Stimulated activated effector memory CD8-positive, alpha-beta T cell treated with anti-CD3 and anti-CD28 coated beads, Interleukin-12 subunit alpha, Interleukin-12 subunit beta, amount 100 ng/mL, for 72 hours (primary cell): ENCODE results near the gene HIPK2.

ENCODE experiments used
- ATAC-seq: fragments of 150-1000 bp; cut with Tn5 transposase; 2 replicates; pipeline ENCODE4 v1.10.0; 2021
- DNase-seq, 2 donors: peaks; one replicate each; pipeline ENCODE4 v3.0.0; 2021 to 2022; ENCODE audit warnings: low spot score in 2 of 2
- H3K27ac Mint-ChIP-seq: one replicate; pipeline ENCODE4 v1.8.0; 2022; ENCODE audit warnings: mild to moderate bottlenecking, mixed read lengths
- H3K36me3 Mint-ChIP-seq: one replicate; pipeline ENCODE4 v1.8.0; 2022; ENCODE audit warnings: mild to moderate bottlenecking, mixed read lengths
- H3K4me1 Mint-ChIP-seq: one replicate; pipeline ENCODE4 v1.8.0; 2022; ENCODE audit warnings: mixed read lengths
- H3K4me3 Mint-ChIP-seq: one replicate; pipeline ENCODE4 v1.8.0; 2022; ENCODE audit warnings: mild to moderate bottlenecking, mixed read lengths
- H3K9me3 Mint-ChIP-seq: one replicate; pipeline ENCODE4 v1.8.0; 2022; ENCODE audit warnings: mixed read lengths

Gene HIPK2

GRCh38 chr7:139523199-139523941 is 254.4 kb downstream of the HIPK2 start, which contains the start of gene CLEC2L:
Gene CLEC2L, plus strand, starts transcription at chr7:139523685. Its CDS starts 243 bp downstream, at chr7:139523928.
- H3K4me1 Mint-ChIP-seq, result no peaks in the 10 kb centered on the region
- H3K27ac Mint-ChIP-seq, result no peak within 1 kb of the TSS
- DNase-seq (no peak), ATAC-seq (peak; percentile 47)
- H3K36me3 Mint-ChIP-seq, result no peaks in the 10 kb centered on the region
- no peaks in the 10 kb centered on the region for H3K9me3 Mint-ChIP-seq
- H3K4me3 Mint-ChIP-seq, result no peak within 1 kb of the TSS

GRCh38 chr7:139522830-139523198 is 255.0 kb downstream of the HIPK2 start:
- Mint-ChIP-seq H3K36me3 (no peaks in the 10 kb centered on the region), H3K4me3 (no peak overlapping the region), H3K4me1 (no peaks in the 10 kb centered on the region), H3K27ac (no peak overlapping the region), H3K9me3 (no peaks in the 10 kb centered on the region)
- ATAC-seq (no peak), DNase-seq (no peak)

- Mint-ChIP-seq H3K9me3 (no peaks in the 10 kb centered on the region), H3K27ac (no peak overlapping the region), H3K4me3 (no peak overlapping the region), H3K36me3 (no peaks in the 10 kb centered on the region), H3K4me1 (no peaks in the 10 kb centered on the region)
- no peak for ATAC-seq
- DNase-seq, result no peak
Observed at GRCh38 chr7:139521439-139521838, 256.4 kb downstream of the HIPK2 start.

GRCh38 chr7:139515266-139515665 is 262.5 kb downstream of the HIPK2 start:
- Mint-ChIP-seq H3K9me3 (no peaks in the 10 kb centered on the region), H3K4me3 (no peak overlapping the region), H3K36me3 (no peaks in the 10 kb centered on the region), H3K4me1 (no peaks in the 10 kb centered on the region), H3K27ac (no peak overlapping the region)
- ATAC-seq (no peak), DNase-seq (no peak)
